Stimulated activated naive CD4-positive, alpha-beta T cell (primary cell): ENCODE data around the gene BCL11B.

ENCODE experiments used
- DNase-seq, 6 experiments: peaks; one replicate each; lab custom pipeline; 2025; lab: John Stamatoyannopoulos, UW

The BCL11B gene

DNA sequence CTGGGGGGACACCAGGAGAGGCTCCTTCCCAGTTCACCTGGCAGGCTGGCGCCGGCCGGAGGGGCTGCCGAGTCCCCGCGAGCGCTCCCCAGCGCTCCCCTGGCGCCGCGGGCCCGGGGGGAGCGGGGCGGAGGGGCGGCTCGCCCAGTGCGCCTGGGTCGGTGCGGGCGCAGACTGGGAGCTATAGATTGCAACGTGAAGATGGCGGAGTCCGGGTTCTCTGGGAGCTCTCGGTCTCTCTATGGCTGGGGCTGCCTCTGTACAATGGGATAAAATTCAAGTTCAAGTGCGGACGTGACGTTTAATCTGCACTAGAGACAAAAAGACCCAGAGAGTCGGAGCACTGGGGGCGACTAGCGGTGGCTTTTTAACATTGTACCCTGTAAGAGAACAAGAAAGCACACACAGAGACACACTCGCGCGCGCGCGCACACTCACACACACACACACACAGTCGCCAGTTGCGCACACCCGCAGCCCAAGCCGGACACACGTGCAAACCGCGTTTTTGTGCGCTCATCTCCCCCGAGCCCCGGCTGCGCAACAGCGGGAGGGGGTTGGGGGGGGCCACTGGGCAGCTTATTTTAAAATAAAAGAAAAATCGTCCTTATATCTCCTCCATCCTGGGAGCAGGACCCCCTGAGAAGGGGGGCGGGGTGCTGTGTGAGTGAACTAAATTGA lies at the start of gene BCL11B:
Gene BCL11B, minus strand, starts transcription at position 247 of the 681 bp plus-strand sequence. CDS start 979 bp downstream, outside the sequence.
- DNase-seq: peak; percentile 74 to 91 (median 89)

DNA sequence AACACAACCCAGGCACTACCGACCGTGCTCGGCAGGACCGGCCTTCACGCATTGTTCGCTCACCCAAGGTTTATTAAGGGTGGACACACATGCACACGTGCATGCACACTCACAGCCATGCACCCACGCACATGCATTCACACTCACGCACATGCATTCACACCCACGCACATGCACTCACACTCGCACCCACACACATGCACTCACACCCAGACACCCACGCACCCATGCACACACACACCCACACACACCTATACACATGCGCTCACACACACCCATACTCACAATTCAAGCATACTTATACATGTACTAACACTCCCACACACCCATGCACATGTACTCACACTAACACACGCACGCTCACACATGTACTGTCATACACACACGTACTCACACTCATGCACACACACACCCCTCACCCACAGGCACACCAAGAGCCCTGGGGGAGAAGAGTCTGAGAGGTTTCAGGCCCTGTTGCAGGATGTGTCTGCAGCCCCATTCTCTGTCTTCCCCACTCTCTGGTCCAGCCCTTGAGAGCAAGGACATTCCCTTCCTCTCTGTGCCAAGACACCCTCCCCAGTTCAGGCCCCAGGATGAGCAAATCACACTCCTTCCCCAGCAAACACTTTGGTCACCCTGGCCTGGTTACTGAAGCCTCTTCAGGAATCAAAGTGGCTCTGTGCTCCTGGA lies 49.4 kb upstream of the BCL11B start:
- DNase-seq: no peak

DNA sequence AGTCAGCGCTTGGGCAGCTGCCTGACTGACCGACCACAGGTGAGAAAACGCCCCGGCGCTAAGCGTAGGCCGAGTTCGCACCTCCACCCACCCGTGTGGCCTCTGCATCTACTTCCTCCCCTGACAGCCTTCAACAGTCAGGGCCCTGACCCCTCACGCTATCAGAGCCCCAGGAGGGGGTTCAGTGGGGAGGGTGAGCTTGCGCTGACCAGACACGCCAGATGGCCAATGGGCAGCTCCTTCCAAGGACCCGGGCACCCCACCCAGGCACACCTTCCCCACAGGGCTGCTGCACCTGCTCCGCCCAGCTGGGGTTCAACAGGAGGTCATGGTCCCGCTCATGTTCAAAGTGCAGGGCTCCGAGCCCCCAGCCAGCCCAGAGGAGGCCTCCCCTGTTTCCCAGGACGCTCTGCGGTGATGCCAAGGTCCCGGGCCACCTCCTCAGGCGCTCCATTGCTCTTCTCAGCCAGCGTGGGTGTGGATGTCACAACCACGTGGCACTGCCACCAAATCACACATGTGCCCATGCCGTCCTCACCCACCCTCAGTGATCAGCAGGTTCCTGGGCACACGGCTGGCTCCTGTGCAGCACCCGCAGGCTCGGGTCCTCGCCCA lies 48.7 kb upstream of the BCL11B start:
- no peak for DNase-seq

DNA sequence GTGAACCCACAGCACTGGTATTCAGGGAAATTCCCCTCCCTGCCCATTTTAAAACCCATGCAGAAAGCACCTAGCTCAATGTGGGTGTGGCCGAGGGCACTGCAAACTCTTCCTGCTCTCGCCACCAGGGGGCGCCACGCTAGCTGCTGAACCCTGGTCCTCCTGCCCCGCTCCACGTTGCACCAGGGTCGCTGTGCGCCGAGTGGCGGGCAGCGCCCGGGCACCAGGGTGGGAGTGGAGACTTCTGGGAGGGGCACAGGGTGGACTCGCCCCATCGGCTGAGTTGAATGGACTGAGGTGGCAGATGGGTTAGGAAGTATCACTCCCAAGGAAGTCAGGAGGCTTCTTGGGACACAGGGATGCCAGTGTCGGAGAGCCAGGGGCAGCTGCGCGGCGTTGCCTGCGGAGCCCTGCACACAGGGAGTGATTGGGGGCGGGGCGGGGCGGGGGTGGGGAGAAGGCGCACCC lies 48.1 kb upstream of the BCL11B start:
- peak; percentile 27 to 58 (median 52) for DNase-seq

GRCh38 chr14:99318959-99319295 lies 46.9 kb upstream of the BCL11B start:
- no peak for DNase-seq

GRCh38 chr14:99318091-99318958 lies 46.3 kb upstream of the BCL11B start:
- no peak for DNase-seq

- DNase-seq: no peak
These were observed 45.5 kb upstream of the BCL11B start for GRCh38 chr14:99317231-99318090.

GRCh38 chr14:99316281-99317163 lies 44.5 kb upstream of the BCL11B start:
- no peak for DNase-seq

DNA sequence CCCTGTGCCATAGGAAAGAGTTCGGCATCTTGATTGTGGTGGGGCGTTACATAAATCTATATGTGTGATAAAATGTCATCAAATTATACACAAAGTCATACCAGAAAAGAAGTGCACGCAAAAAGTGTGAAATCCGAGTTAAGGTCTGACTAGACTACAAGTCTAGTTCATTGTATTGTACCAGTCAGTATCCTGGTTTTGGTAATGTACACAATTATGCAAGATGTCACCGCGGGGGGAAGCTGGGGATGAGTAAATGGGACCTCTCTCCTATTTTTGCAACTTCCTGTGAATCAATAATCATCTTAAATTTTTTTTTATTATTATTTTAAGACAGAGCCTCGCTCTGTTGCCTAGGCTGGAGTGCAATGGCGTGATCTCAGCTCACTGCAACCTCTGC lies 43.2 kb upstream of the BCL11B start:
- DNase-seq: no peak

- no peak for DNase-seq
These were observed 42.6 kb upstream of the BCL11B start for GRCh38 chr14:99314623-99315022.

- no peak for DNase-seq
These were observed 41.2 kb upstream of the BCL11B start for GRCh38 chr14:99313234-99313633.

- no peak for DNase-seq
These were observed 40.1 kb upstream of the BCL11B start for GRCh38 chr14:99312106-99312505.

- DNase-seq: no peak
These were observed 37.3 kb upstream of the BCL11B start for GRCh38 chr14:99309220-99309766.

DNA sequence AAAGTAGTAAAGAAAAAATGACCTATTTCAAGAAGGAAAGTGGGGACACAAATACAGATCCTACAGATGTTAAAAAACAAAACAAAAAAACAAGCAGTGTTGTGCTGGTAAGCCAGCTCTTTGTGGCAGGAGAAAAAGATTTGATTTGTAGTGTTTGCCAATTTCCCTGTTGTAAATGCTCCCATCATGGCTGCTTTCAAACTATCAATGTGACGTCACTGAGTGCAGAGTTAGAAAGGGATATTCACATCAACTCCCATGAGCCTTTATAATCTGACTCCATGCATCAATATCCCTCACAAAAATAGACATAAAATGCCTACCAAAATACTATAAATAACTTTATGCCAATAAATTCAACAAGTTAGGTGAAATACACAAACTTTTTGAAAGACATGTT lies 32.2 kb upstream of the BCL11B start:
- DNase-seq: no peak

DNA sequence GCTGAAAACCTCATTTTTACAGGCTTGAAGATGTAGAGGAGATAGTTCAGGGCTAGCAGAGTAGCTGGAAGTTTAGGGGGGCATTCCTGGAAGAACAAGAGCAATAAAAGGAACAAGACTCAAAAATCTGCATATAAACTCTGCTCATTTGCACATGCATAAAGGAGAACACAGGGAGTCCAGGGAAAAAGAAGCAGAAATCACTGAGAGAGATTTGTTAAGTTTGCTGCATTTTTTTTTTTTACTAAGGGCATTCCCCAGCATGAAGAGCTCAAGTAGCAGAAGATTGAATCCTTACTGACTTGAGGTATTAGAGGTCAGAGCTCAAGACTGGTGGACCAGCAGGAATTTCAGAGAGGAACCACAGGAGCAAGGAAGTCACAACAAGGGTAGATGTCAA lies 28.2 kb upstream of the BCL11B start:
- DNase-seq: no peak

DNA sequence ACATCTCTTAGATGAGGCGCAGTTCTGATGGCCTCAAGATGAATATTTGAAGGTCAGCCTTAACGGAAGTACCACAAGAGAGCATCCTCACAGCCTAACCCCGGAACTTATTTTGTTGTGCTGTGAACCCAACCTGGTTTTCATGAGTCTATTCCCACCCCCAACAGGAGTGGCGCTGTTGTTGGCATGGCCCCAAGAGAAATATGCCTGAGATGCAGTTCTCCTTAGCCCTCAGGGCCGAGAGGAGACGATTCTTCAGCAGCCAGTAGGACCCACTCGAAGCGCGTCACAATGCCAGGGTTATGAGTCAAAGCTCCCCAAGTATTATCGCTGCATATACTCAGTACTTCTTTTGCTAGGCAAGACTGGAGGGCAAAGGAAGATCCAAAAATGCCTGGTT lies 24.5 kb upstream of the BCL11B start:
- DNase-seq: no peak

DNA sequence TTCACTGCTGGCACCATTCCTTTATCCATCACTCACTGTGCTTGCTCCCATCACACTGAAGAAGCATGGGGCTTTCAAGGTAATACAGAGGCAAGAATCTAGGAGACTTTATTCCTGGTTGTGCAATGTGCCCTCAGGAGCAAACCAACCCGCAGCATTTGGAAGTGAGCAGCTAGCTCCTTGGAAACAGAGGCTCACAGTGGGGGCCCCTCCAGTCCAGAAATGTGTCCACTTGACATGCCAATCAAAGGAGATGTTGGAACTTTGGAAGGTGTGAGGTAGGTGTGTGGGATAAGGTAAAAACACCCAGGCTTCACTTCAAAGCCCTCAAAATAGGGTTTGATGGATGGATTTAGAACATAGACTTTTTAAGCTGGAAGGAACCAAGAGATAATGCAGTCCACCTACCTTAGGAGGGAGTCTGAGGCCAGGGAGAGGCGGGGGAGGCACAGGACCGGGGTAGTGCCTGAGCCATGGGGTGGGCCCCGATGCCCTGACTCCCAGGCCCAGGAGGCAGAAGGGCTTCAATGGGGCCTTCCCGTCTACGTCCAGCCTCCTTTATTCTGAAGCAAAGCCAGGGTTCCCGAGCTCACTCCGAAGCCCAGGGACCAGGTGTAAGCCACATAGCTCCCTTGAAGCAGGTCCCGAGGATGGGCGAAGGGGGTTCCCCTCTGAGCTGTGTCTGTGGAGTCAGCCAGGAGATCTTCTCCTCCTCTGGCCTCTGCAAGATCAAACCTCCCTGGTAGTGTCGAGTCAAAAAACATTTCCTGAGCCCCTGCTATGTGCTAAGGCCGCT lies 17.6 kb upstream of the BCL11B start:
- DNase-seq: no peak

DNA sequence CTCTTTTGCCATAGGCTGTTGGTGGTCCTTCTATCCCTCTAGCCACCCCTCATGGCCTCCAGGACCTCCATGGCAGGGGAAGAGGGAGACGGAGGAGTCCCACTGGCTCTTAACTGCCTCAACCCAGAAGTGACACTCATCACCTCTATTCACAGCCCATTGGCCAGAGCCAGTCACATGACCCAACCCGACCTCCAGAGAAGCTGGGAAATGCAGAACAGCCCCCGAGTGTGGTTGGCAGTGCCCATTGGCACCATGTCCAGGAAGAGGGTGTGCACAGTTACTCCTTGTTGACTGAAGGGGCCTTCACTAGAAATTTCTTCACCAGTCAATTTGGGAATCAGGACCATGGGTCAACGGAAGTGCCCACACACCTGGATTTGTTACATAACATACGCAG lies 17.0 kb upstream of the BCL11B start:
- DNase-seq: no peak

GRCh38 chr14:99287269-99287942 lies 15.4 kb upstream of the BCL11B start:
- no peak for DNase-seq
